ENCODE measurements around the gene APOA4. TPM values are rescaled to one million over a fixed set of nuclear protein-coding genes. Genes with fewer than 3 reads are reported as not detected.

APOA4 gene
- total and polyA plus RNA-seq, 4 donors: 0.89 to 382 (median 131) TPM

DNA sequence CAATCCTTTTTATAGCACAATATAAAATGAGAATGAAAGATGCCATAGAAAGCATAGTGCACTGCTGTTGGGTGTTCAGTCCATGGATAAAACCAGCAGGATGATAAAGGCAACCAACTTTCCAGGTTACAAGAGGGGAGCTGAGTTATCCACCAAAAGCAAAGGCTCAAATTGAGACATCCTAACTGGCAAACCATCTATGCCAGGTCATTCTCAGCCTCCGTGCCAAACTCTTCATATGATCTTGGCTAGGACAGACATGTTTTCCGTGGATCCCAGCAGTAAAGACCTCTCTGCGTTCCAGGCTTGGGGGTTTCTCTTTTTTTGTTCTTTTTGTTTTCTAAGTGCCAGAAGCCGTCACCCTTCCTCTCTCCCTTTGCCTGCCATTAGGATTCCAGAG, 21.6 kb upstream of the APOA4 start:
- TF ChIP-seq, protein P1, sequence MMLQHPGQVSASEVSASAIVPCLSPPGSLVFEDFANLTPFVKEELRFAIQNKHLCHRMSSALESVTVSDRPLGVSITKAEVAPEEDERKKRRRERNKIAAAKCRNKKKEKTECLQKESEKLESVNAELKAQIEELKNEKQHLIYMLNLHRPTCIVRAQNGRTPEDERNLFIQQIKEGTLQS (IDR thresholded peaks at IDR 0.05): no peak
- TF ChIP-seq SP1 (IDR thresholded peaks at IDR 0.05): no peak
- no peak for TF ChIP-seq NR2F2 (IDR thresholded peaks at IDR 0.05)
- TF ChIP-seq FOXA2 (IDR thresholded peaks at IDR 0.05): no peak
- TF ChIP-seq RAD21 (IDR thresholded peaks at IDR 0.05): no peak
- TF ChIP-seq, protein P2, sequence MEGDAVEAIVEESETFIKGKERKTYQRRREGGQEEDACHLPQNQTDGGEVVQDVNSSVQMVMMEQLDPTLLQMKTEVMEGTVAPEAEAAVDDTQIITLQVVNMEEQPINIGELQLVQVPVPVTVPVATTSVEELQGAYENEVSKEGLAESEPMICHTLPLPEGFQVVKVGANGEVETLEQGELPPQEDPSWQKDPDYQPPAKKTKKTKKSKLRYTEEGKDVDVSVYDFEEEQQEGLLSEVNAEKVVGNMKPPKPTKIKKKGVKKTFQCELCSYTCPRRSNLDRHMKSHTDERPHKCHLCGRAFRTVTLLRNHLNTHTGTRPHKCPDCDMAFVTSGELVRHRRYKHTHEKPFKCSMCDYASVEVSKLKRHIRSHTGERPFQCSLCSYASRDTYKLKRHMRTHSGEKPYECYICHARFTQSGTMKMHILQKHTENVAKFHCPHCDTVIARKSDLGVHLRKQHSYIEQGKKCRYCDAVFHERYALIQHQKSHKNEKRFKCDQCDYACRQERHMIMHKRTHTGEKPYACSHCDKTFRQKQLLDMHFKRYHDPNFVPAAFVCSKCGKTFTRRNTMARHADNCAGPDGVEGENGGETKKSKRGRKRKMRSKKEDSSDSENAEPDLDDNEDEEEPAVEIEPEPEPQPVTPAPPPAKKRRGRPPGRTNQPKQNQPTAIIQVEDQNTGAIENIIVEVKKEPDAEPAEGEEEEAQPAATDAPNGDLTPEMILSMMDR (IDR thresholded peaks at IDR 0.05; ENCODE audit: low read depth, low read length, missing input control): no peak
- no peak for TF ChIP-seq FOXA1 (IDR thresholded peaks at IDR 0.05)
- TF ChIP-seq HNF4G (IDR thresholded peaks at IDR 0.05): no peak
- TF ChIP-seq, protein P3, sequence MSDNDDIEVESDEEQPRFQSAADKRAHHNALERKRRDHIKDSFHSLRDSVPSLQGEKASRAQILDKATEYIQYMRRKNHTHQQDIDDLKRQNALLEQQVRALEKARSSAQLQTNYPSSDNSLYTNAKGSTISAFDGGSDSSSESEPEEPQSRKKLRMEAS (IDR thresholded peaks at IDR 0.05): no peak
- no peak for TF ChIP-seq YY1 (IDR thresholded peaks at IDR 0.05)
- no peak for TF ChIP-seq JUND (IDR thresholded peaks at IDR 0.05)
- TF ChIP-seq HNF4A (conservative IDR thresholded peaks at IDR 0.05): no peak
- TF ChIP-seq EGR1 (IDR thresholded peaks at IDR 0.05; ENCODE audit: low read depth in 2 of 2): no peak
- TF ChIP-seq, protein P4, sequence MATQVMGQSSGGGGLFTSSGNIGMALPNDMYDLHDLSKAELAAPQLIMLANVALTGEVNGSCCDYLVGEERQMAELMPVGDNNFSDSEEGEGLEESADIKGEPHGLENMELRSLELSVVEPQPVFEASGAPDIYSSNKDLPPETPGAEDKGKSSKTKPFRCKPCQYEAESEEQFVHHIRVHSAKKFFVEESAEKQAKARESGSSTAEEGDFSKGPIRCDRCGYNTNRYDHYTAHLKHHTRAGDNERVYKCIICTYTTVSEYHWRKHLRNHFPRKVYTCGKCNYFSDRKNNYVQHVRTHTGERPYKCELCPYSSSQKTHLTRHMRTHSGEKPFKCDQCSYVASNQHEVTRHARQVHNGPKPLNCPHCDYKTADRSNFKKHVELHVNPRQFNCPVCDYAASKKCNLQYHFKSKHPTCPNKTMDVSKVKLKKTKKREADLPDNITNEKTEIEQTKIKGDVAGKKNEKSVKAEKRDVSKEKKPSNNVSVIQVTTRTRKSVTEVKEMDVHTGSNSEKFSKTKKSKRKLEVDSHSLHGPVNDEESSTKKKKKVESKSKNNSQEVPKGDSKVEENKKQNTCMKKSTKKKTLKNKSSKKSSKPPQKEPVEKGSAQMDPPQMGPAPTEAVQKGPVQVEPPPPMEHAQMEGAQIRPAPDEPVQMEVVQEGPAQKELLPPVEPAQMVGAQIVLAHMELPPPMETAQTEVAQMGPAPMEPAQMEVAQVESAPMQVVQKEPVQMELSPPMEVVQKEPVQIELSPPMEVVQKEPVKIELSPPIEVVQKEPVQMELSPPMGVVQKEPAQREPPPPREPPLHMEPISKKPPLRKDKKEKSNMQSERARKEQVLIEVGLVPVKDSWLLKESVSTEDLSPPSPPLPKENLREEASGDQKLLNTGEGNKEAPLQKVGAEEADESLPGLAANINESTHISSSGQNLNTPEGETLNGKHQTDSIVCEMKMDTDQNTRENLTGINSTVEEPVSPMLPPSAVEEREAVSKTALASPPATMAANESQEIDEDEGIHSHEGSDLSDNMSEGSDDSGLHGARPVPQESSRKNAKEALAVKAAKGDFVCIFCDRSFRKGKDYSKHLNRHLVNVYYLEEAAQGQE (IDR thresholded peaks at IDR 0.05): no peak
- no peak for TF ChIP-seq TAF1 (conservative IDR thresholded peaks at IDR 0.05)
- TF ChIP-seq, protein P5, sequence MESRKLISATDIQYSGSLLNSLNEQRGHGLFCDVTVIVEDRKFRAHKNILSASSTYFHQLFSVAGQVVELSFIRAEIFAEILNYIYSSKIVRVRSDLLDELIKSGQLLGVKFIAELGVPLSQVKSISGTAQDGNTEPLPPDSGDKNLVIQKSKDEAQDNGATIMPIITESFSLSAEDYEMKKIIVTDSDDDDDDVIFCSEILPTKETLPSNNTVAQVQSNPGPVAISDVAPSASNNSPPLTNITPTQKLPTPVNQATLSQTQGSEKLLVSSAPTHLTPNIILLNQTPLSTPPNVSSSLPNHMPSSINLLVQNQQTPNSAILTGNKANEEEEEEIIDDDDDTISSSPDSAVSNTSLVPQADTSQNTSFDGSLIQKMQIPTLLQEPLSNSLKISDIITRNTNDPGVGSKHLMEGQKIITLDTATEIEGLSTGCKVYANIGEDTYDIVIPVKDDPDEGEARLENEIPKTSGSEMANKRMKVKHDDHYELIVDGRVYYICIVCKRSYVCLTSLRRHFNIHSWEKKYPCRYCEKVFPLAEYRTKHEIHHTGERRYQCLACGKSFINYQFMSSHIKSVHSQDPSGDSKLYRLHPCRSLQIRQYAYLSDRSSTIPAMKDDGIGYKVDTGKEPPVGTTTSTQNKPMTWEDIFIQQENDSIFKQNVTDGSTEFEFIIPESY (IDR thresholded peaks at IDR 0.05): no peak
- no peak for TF ChIP-seq RXRA (IDR thresholded peaks at IDR 0.05)
- no peak for TF ChIP-seq GABPA (IDR thresholded peaks at IDR 0.05 in 1 of 2, conservative IDR thresholded peaks at IDR 0.05 in 1 of 2)
- WGBS: 85% methylated on average over 4 of the region's 4 CpGs
- Histone ChIP-seq H3K9me3 (ENCODE audit: control insufficient read depth in 4 of 4, low read length in 3 of 4) (no peaks in the 10 kb centered on the region), H3K36me3 (ENCODE audit: control insufficient read depth in 4 of 4, insufficient read depth in 3 of 4, low read depth in 1 of 4, low read length in 3 of 4) (peaks cover 12 to 53% (median 25%) of the 10 kb centered on the region in 4 donors), H3K4me1 (ENCODE audit: control insufficient read depth in 4 of 4, insufficient read depth in 4 of 4, low read length in 3 of 4) (peaks cover 19 to 28% (median 23%) of the 10 kb centered on the region in 4 donors), H3K27ac (ENCODE audit: low read depth in 1 of 2, low read length in 2 of 2) (no peak overlapping the region), H3K9ac (ENCODE audit: low read depth in 1 of 2, low read length in 2 of 2) (no peak overlapping the region), H3K4me3 (ENCODE audit: low read depth in 1 of 3, low read length in 3 of 3) (no peak overlapping the region), H3K27me3 (ENCODE audit: control insufficient read depth in 4 of 4, insufficient read depth in 4 of 4, low read length in 3 of 4) (no peaks in the 10 kb centered on the region)
- DNase-seq (ENCODE audit: low spot score): no peak
